Left ventricle myocardium superior (tissue), 1 donor: ENCODE measurements around the gene SYCE3. TPM values are rescaled to one million over a fixed set of nuclear protein-coding genes. Genes with fewer than 3 reads are reported as not detected.

Experiments
- ATAC-seq: fragments of 200-7000 bp; cut with Tn5 transposase; one replicate; pipeline ENCODE4 v1.9.1; 2020; ENCODE audit warnings: mild to moderate bottlenecking, moderate library complexity
- DNase-seq: peaks from one replicate; pipeline ENCODE4 v3.0.0-alpha.2; 2020
- intact Hi-C: fragments of 100-400 bp; cut with micrococcal nuclease; formaldehyde crosslinking; loops from one replicate; pipeline ENCODE4 v1.11.0; 2022
- total RNA-seq: library from RNA; stranded (reverse); fragmentation: NEBNext Ultra II Directional; extraction: Animal tissue kit (Norgen Biotek cat#: 25700); gene quantifications from one replicate; pipeline ENCODE4 v1.2.1, GENCODE V29; 2021
- donor health status: DM: no; HTN: yes; CAD: no; lungs with severe emphysema.

SYCE3 gene
- total RNA-seq, 1 donor from 2014 or later, result not detected

DNA sequence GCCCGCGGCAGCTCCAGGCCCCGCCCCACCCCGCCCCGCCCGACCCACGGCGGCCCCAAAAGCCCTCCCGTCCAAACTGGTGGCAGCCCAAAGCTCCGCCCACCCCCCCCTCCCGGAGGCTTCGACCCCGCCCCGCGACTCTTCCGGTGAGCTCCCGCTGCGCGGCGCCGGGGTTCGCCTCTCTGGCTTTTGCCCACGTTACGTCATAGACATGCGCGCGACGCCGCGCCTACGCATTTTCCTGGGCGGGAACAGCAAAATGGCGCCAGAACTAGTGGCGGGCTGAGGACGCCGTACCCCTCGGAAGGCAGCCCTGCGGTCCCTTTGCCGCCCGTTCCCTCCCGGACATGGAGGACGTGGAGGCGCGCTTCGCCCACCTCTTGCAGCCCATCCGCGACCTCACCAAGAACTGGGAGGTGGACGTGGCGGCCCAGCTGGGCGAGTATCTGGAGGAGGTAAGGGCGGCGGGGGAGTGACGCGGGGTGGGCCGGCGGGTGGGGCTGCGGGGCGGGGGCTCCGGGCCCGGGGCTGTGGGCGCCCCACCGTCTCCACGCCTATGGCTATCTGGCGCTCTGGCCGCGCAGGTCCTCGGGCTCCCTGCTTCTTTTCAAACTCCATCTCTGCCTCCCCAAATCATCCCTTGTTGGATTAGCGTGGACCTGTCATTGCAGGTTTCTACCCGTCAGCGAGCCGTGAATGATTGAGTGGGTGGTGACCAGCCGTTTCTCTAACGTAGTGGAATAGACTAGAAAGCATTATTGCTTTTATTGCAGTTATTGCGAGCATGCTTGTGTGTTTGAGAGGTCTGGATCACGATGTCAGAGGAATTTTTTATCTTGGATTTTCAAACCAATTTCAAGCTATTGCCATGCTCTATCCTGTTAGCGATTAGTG is 54.5 kb downstream of the SYCE3 start, which contains the start of gene NCAPH2:
Gene NCAPH2, plus strand, starts transcription at position 234 of the 894 bp plus-strand sequence. Its CDS starts 114 bp downstream, at position 348.
- intact Hi-C loops, result no loop called here
- ATAC-seq (peak; percentile 78), DNase-seq (peak; percentile 98)

DNA sequence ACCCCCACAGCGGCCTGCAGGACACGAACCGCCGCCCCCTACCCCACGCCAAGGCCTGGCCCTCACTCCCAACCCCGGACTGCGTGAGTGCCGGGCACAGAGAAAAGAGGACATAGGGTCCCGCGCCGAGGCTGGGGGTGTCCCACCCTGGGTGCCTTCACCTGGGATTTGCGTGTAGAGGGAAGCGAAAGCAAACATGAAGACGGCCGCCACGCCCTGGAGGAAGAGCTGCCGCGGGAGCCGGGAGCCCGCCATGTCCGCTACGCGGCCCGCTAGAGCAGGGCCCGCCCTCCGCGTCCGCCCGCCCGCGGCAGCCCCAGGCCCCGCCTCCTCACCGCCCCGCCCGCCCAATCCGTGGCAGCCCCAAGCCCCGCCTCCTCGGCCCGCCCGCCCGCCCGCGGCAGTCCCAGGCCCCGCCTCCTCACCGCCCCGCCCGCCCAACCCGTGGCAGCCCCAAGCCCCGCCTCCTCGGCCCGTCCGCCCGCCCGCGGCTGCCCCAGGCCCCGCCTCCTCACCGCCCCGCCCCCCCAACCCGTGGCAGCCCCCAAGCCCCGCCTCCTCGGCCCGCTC is 55.2 kb downstream of the SYCE3 start, which contains the start of gene LMF2:
Gene LMF2, minus strand, starts transcription at position 282 of the 570 bp plus-strand sequence. Its CDS starts 27 bp downstream, at position 255.
- intact Hi-C loops, result no loop called here
- DNase-seq (peak; percentile 95), ATAC-seq (peak; percentile 85)

GRCh38 chr22:50506611-50507420 is 55.9 kb downstream of the SYCE3 start:
- intact Hi-C loops, result no loop called here
- ATAC-seq, result peak; percentile 1
- DNase-seq, result peak; percentile 51

DNA sequence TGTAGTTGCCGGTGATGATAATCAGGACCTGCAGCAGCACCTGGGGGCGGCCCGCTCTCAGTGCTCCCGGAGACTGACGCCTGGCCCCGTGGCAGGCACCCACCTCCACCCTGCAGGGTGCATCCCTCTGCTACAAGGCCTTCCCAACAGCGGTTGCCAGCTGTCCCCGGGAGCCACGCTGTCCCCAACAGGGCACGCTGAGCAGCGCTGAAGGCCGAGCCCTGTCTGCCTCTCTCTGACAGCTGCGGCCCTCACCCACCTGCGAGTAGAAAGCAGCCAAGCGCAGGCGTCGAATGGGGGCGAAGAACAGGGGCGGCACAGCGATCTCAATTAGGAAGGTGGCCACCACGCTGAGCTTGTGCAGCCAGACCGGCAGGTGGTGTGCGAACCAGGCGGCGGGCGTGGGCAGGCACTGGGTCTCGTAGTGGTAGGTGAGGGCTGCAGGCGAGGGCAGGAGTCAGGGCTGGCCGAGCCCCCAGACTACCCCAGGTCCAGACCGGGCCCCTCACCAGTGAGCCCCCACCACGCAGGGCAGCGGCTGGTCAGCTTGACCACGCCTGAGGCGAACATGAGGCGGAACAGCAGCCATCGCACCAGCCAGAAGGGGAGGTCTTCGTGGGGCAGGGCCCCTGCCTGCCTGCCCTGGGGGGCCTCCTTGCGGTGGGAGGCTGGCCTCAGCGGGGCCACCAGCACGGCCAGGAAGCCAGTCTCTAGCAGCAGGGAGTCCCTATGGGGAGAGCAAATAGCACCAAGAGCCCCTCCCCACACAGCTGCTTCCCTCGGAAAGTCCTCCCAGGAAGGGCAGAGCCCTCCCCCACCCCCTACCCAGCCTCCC is 56.7 kb downstream of the SYCE3 start:
- ATAC-seq (no peak), DNase-seq (peak; percentile 46)
- intact Hi-C loops, result no loop called here

DNA sequence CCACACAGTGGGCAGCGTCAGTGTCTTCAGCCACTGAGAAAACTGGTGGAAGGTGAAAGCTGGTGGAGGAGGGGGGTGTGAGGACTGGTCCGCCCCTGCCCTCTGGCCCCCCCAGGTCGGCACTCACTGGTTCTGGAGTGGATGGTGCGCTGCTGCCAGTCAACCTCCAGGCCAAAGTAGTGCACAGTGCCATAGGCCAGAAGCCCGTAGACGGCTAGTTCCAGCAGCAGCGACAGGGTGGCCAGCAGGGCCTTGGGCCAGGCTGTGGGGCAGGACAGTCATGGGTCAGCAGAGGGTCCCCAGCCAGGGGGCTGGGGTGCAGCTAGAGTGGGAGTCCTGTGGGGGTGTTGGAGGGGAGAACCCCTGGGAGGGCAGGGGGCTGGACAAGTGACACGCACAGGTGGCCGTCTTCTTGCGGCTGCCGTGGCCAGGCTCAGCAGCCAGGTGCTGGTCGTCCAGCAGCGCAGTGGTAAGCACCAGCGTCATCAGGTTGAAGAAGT is 57.4 kb downstream of the SYCE3 start:
- intact Hi-C loops, result no loop called here
- ATAC-seq (no peak), DNase-seq (no peak)

DNA sequence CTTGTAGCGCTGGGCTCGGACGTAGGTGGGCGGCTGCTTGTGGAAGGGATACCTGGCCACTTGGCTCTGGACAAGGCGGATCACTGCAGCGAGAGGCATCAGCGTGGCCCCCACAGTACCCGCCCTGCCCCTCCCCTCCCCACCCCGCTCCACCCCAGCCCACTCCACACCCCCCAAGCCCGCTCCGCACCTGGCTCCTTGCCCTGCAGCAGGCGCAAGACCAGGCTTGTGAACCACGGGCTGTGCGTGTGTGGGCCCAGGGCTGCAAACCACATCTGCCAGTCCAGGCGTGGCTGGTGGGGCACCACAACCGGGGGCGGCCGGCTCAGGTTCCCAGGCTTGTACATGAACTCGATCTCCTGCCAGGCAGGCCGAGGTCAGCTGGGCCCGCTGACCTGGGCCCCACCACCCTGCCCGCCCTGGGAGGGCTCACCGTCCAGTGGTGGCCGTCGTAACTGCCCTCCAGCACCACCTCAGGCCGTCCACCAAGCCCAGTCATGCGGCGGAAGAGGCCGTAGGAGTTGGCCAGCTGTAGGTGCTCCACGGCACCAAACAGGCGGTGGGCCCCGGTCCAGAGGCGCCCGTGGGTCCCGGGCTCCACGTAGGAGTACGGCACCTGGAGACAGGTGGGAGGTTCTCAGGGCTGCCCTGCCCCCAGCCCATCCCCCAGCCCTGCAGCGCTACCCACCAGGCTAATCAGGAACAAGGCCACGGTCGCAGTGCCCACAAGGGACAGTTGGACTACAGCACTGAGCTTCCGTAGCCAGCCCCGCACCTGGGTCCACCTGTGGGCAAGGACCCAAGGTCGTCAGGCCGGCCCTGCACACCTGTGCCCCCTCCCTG is 58.1 kb downstream of the SYCE3 start:
- DNase-seq (no peak), ATAC-seq (no peak)
- intact Hi-C loops, result no loop called here

DNA sequence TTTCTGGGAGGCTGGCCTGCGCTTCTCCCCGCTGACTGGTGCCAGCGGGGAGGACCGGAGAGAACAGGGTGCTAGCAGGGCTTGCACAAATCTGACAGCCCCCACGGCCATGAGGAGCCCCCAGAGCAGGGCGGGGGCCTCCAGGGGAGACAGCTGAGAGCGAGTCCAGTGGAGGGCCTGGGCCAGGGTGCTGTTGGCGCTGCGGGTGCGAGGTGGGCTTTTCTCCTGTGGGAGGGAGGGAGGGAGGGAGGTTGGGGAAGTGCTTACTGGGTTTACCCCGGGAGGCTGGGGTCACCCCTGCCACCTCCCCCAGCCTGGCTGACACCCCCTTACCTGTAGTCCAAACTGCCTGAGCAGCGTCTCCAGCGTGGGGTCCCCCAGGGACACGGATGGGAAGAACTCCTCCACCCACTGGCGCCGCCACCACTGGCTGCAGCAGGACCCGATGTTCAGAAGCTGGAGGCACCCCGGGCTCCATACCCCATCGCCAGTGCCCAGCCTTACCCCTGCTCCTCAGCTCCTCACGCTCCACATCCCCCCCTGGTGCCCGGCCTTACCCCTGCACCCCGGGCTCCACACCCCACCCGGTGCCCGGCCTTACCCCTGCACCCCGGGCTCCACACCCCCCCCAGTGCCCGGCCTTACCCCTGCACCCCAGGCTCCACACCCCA is 59.1 kb downstream of the SYCE3 start:
- intact Hi-C loops, result no loop called here
- DNase-seq (no peak), ATAC-seq (no peak)

DNA sequence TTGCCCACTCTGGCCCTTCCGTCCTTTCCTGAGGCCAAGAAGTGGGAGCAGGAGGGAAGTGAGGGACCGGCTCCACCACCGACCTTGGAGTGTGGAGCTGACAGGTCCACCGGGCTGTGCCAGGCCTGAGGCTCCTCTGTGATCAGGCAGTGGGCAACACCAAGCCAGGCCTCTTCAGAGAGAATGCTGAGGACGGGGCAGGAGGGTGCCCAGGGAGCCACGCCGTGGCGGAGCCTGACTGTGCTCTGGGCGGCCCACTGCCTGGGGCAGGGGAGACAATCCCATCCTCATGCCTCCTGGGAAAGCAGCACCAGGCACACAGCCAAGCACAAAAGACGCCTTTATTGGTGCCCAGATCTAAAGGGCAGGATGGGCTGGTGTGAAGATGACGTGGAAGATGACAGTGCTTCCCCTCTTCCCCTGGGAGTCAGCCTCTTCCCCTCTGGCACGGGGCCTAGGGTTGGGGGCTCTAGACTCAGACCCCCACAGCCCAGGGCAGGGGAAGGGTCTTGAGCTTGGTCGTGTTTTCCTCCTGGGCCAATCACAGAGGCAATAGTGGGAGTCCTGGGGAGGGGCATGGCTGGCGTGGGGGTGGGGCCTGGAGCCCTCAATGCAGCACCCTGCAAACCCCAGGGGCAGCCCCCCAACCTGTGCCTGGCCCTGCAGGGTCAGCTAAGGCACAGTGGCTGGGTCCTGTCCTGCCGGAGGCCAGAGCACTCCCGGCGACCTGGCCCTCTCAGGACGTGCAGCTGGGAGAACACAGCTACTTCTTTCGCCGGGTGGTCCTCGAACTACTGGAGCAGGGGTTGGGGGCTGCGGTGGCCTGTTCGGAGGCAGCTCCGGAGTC is 59.9 kb downstream of the SYCE3 start:
- intact Hi-C loops, result no loop called here
- DNase-seq, result no peak

GRCh38 chr22:50502096-50502495 is 60.6 kb downstream of the SYCE3 start:
- DNase-seq, result no peak
- no peak for ATAC-seq
- intact Hi-C loops, result no loop called here

More for the DNA sequence above, 59.9 kb downstream of the SYCE3 start:
- no peak for ATAC-seq

Other genes with a start within 250 kb of the SYCE3 start
- 1.4 TPM for gene DENND6B, start 235.9 kb downstream of the SYCE3 start, total RNA-seq
- 44.3 TPM for gene PPP6R2, start 219.6 kb downstream of the SYCE3 start, total RNA-seq
- 55.5 TPM for gene SBF1, start 87.9 kb downstream of the SYCE3 start, total RNA-seq
- not detected for gene ADM2, start 81.4 kb downstream of the SYCE3 start, total RNA-seq
- not detected for gene MIOX, start 76.1 kb downstream of the SYCE3 start, total RNA-seq
- gene LMF2, start 55.2 kb downstream of the SYCE3 start, total RNA-seq, result 27.6 TPM
- 30.6 TPM for gene NCAPH2, start 54.7 kb downstream of the SYCE3 start, total RNA-seq
- gene SCO2, start 37.3 kb downstream of the SYCE3 start, total RNA-seq, result 1.3 TPM
- 12.7 TPM for gene TYMP, start 32.9 kb downstream of the SYCE3 start, total RNA-seq
- gene KLHDC7B, start 17.0 kb downstream of the SYCE3 start, total RNA-seq, result not detected
- 458 TPM for gene CPT1B, start 15.5 kb upstream of the SYCE3 start, total RNA-seq
- gene CHKB, start 19.9 kb upstream of the SYCE3 start, total RNA-seq, result 42.7 TPM
- gene MAPK8IP2, start 37.9 kb upstream of the SYCE3 start, total RNA-seq, result 0.57 TPM
- 22.2 TPM for gene ARSA, start 65.2 kb upstream of the SYCE3 start, total RNA-seq
- 22.9 TPM for gene SHANK3, start 109.9 kb upstream of the SYCE3 start, total RNA-seq
- gene ACR, start 175.3 kb upstream of the SYCE3 start, total RNA-seq, result not detected
- gene RABL2B, start 220.7 kb upstream of the SYCE3 start, total RNA-seq, result 6.7 TPM